GM21529 (cell line): ENCODE measurements around the gene P2RY4.
"Not testable (repeated sequence)": the region's sequence is repeated elsewhere in the genome, so short reads cannot be mapped to it uniquely, and the experiment has no call there.

Experiments used
- ATAC-seq: cut with Tn5 transposase; IDR thresholded peaks from one replicate; pipeline ENCODE4 v1.9.1; 2021; ENCODE audit not compliant: unreplicated experiment

Gene P2RY4

DNA sequence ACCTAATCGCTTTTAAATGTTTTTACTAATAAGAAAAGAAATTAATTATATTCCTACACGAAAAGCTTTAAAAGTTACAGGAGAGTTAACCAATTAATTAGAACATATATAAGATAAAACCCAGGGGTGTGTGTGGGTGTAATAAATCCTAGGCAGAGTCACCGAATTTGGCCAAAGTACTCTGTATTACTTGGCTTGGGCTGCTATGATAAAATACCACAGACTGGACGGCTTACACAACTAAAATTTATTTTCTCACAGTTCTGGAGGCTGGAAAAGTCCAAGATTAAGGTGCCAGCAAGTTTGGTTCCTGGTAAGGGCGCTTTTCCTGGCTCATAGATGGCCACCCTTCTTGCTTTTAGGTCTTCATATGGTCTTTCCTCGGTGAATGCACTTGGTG lies 15.1 kb downstream of the P2RY4 start:
- ATAC-seq = no peak

DNA sequence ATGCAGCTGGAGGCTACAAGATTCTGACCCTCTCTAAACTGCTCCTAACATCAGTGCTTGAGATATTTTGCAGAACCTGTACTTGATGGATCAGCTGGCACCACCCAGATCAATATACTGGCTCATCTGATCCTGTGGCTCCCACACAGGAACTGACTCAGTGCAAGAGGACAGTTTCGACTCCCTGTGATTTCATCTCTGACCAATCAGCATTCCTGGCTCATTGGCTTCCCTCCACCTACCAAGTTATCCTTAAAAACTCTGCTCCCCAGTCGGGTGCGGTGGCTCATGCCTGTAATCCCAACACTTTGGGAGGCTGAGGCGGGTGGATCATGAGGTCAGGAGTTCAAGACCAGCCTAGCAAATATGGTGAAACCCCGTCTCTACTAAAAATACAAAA lies 16.4 kb downstream of the P2RY4 start:
- not testable (repeated sequence) for ATAC-seq

- ATAC-seq = no peak
Observed at GRCh38 chrX:70241501-70241900, 18.5 kb downstream of the P2RY4 start.

- ATAC-seq = no peak
Observed at GRCh38 chrX:70240751-70241150, 19.3 kb downstream of the P2RY4 start.

- ATAC-seq = no peak
Observed at GRCh38 chrX:70234355-70234754, 25.6 kb downstream of the P2RY4 start, which contains the start of gene AWAT1. AWAT1 (plus strand) TSS chrX:70234655; CDS start chrX:70234696, 41 bp downstream.

DNA sequence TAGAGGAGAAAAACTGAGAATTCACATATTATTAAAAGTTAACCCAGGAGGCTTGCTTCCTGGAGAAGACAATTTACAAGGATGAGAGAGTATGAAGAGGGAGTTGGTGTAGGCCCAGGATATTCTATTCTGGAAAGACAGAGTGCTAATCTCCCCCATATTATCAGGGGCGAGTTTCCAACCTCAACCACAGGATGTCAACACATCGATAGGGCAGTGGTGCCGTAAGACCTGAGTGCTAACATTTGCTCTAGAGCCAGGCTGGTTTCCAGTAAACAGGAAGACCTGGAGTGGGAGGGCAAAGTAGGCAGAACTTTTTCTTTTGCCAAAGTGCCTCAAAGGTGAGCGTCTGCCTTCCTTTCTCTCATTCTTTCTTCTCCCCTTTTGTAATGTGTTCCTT lies 28.3 kb downstream of the P2RY4 start:
- no peak for ATAC-seq

DNA sequence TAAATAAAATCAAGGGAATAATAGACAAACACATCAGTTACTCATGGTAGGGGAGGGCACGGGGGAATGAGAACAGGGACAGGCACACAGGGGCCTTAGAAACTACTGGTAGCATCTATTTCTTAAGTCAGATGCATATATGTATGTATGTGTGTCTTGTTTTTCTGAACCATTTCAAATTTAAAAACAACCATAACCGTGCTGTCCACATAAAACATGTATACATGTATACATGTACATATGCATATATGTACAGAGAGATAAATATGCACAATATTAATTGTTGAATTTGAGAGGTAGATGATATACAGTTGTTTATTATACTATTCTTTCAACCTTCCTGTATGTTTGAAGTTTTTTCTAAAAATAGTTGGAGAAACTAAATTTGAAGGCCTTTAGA lies 33.3 kb downstream of the P2RY4 start:
- ATAC-seq = no peak

- ATAC-seq = no peak
Observed at GRCh38 chrX:70226048-70226447, 34.0 kb downstream of the P2RY4 start.

DNA sequence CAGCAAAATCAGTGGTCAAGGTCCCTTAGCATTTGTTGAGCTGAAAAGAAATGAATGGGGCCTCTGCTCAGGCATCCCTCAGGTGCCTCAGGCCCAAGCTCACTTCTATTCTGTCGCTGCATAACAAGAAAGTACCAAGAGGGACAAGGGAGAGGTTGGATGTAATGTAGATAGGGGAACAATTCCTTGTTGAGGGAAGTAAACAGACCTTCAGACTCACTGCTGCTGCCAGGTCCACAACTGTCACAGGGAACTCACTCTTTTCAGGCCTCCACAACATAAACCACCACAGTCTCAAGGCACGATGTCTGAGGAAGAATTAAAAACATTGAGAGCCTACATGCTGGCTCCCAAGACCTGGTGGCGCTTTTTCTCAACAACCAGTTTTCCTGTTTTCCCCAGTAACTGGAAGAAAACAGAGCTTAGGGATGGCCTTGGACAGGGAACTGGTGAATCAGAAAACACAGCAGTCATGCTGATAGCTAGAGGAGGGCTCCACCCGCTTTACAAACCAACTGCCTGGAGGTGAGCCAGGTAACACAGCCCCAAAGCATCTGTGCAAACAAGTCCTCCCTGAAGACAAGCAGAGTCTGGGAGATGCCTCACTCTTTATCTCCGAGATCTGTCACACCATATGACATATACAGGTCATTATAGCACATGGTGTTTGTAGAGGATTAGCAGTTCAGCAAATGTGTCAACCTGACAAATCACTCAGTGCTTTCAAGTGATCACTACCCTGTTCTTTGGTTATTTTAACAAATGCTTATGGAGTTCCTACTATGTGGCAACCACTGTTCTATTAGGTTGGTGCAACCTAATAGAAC lies 39.9 kb downstream of the P2RY4 start:
- no peak for ATAC-seq

GRCh38 chrX:70209570-70209969 lies 50.4 kb downstream of the P2RY4 start:
- not testable (repeated sequence) for ATAC-seq

GRCh38 chrX:70208479-70208878 lies 51.5 kb downstream of the P2RY4 start:
- ATAC-seq = no peak
